GM18517 (cell line): ENCODE results near the gene FUT6.

ENCODE experiments used
- ATAC-seq: cut with Tn5 transposase; IDR thresholded peaks from one replicate; pipeline ENCODE4 v1.9.1; 2021; ENCODE audit warnings: mild to moderate bottlenecking, moderate library complexity; ENCODE audit not compliant: unreplicated experiment

FUT6 gene

GRCh38 chr19:5827891-5828660, 11.4 kb downstream of the FUT6 start:
- ATAC-seq, result peak; percentile 83

DNA sequence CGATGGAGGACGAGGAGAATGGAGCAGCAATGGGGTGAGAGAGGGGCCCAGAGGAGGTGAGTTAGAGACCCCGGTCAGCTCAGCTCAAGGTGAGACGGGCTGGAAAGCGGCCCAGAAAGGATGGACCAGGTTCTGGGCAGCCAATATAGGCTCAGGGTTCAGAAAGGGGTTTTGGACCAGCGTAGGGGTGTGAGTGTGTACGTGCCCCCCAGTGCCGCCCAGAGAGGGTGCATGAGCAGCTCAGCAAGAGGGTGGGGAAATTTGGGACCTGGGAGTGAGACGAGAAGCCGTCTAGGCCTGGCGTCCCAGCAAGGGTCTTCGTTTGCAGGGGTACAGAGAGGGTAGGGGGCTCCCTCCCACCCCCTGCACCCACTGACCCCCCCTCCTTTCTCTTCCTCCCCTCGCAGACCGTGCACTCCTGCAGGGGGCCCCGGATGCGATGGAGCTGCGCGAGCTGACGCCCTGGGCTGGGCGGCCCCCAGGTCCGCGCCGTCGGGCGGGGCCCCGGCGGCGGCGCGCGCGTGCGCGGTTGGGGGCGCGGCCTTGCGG, 12.1 kb downstream of the FUT6 start:
- no peak for ATAC-seq

- ATAC-seq, result no peak
Observed at GRCh38 chr19:5826531-5827341, 12.8 kb downstream of the FUT6 start.

DNA sequence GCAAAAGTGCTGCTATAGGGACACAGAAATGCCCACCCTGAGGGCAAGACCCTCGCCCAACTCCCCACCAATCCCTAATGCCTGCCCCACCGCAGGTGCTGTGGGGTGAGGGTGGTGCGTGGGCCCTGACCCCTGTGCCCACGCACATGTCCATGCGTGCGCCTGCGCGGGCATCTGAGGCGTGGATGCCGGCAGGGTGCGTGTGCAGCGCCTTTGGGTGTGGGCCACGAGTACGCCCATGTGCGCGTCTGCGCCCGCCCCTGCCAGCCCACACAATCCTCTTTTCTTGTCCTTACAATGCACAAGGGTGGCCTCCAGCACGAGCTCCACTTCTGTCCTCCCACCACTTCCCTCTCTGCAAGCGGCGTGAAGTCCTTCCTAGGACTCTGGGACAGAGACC, 14.3 kb downstream of the FUT6 start:
- no peak for ATAC-seq

GRCh38 chr19:5824751-5825150, 14.8 kb downstream of the FUT6 start:
- ATAC-seq, result no peak

GRCh38 chr19:5823579-5824281, 15.8 kb downstream of the FUT6 start:
- no peak for ATAC-seq

DNA sequence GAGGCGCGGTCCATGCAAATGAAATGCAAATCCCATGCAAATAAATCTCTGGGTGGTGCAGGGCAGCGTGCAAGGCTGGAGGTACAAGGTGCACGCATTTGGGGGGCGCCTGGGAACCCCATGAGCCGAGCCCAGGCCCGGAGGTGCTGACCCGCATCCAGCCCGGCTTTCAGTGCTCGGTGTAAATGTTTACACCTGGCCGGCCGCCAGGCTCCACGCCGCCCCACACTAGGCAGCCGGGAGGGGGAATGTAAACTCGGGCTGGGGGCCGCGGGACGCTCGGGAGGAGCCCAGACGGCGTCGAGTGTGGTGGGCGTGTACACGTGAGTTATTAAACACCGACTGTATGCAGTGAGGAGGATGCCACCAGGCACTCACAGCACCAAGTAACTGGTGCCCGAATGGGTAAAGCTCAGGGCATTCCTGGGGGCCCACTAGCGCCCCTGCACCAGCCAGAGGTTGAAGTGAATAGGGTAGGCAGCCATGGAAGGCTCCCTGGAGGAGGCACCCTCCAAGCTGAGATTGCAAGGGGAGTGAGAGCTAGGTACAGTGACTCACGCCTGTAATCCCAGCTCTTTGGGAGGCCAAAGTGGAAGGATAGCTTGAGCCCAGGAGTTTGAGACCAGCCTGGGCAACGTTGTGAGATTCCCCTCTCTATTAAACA, 17.2 kb downstream of the FUT6 start:
- no peak for ATAC-seq

GRCh38 chr19:5821521-5822180, 17.9 kb downstream of the FUT6 start:
- no peak for ATAC-seq

DNA sequence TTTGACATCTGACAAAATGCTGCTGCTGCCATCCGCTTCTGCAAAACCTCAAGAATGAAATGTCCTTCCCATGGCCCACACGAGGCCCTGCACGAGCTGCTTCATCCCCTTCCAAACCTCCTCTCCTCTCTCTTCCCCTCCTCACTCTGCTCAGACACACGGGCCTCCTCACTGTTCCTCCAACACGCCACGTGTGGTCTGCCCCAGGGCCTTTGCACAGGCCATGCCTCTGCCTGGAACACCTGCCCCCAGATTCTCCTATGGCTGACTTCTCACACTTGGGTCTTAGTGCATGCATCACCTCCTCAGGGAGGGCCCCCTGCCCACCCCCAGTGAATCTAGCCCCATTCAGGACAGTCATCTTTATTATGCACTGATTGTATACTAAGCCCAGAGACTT, 18.7 kb downstream of the FUT6 start:
- no peak for ATAC-seq

GRCh38 chr19:5818594-5818993, 20.9 kb downstream of the FUT6 start:
- no peak for ATAC-seq

- no peak for ATAC-seq
Observed at GRCh38 chr19:5817218-5817617, 22.3 kb downstream of the FUT6 start.

DNA sequence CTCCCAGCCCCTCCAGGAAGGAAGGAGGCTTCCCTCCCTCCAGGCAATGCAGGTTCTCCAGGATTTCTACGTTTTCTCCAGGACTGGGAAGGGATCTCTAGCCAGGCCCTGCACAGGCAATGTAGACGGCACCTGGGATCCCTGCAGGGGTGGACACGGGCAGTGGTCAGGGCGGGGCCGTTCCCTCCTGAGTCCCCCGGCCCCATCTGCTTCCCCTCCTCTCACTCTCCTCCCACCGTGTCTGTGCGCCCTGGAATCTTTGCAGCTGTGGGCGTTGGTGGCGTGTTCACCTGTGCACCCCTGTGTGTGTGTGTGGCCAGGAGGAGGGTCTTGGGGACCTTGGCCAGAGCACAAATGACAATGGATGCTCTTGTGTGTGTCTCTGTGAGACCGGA, 24.7 kb downstream of the FUT6 start:
- no peak for ATAC-seq

DNA sequence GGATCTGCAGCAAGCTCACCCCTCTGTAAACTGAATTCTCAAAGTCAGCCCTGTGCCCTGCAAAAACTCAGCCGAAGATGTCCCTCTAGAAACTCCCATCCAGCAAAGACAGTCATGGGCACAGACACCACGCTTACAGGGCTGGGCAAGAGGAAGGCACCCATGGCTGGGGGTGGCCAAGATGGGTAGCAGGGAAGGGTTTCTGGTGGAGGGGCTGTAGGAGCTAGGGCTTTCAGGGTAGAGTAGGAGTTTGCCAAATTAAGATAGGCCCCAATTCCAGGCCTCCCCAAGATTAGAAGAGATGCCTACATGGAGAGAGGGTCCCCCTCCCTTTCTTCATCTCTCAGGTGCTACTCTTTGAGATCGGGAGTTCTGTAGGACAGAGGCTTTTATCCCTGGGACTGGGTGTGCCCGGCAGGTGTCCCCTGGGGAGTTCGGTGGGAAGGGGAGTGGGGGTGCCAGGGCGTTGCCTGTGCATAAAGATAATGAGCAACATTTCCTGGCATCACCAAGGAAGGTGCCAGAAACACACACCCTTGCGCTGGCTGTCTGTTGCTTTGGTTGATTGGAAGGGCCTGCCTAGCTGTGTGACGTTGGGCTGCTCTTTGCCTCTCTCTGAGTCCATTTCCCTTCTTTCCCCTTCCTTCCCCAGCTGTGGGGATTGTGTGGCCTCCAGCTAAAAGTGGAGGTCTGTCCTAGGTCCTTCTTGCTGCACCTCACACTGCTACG, 25.2 kb downstream of the FUT6 start:
- ATAC-seq, result no peak

- ATAC-seq, result no peak
Observed at GRCh38 chr19:5811117-5811516, 28.4 kb downstream of the FUT6 start.

GRCh38 chr19:5809469-5809868, 30.0 kb downstream of the FUT6 start:
- no peak for ATAC-seq

DNA sequence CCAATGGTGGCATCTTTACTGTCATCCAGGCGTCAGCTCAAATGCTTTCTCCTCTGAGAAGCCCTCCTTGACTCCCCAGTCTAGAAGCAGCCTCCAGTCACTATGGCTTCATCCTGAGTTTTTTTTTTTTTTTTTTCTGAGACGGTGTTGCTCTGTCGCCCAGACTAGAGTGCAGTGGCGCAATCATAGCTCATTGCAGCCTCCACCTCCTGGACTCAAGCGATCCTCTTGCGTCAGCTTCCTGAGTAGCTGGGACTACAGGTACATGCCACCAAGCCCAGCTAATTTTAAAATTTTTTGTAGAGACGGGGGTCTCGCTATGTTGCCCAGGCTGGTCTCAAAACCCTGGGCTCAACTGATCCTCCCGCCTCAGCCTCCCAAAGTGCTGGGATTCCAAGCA, 30.4 kb downstream of the FUT6 start:
- no peak for ATAC-seq

DNA sequence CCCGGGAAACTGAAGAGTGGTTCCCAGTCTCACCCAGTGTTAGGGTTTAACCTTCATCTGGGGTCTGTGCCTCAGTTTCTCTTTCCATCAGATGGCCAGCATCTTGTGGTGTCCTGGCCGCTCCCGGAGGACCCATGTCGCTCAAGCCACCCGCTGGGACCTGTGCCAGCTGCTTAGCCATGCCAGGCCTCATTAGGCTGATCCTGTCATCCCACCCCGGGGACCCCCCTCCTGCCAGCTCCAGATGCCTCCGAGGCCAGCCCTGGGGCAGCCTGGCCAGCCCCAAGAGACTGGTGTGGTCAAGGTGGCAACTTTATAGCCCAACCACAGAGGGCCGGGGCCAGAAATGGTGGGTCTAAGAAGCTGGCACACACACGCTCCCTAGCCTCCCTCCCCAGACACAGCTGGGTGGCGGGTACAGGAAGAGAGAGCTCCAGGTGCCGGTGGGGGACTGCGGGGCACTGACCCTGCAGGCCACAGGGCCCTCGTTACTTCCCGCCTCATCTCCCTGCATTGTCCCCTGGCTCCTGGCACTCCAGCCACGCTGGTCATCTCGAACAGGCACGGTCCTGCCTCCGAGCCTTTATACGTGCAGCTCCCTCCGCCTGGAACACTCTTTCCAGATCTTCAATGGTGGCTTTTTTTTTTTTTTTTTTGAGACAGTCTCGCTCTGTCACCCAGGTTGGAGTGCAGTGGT, 31.2 kb downstream of the FUT6 start:
- no peak for ATAC-seq

GRCh38 chr19:5806905-5807304, 32.6 kb downstream of the FUT6 start:
- ATAC-seq, result no peak

DNA sequence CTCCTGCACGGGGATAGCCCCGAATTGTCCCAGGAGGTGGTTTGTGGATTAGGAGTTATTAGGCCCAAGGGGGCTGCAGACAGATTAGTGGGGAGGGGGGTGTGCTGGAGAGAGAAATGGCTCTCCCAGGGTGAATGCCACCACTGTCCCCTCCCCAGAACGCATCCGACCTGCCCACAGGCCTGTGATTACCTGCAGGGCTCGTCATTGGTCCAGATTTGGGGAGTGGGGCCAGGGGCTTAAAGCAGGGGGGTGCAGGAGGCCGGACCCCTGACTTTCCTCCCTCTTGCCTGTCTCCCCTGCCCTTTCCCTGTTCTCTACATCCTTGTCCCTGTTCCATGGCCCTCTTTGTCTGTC, 33.4 kb downstream of the FUT6 start:
- no peak for ATAC-seq
